HFF-Myc (cell line): Measurements from ENCODE around the gene CNIH4.

ENCODE experiments used
- DNase-seq: peaks from one replicate; pipeline ENCODE4 v3.0.0-alpha.2; 2011; ENCODE audit warnings: low read depth; ENCODE audit errors: extremely low read depth
- H3K4me3 ChIP-seq: replicated peaks from 2 replicates; pipeline ENCODE4 v1.5.1; 2011; ENCODE audit warnings: low read depth, mild to moderate bottlenecking, control low read depth, low read length
- TF ChIP-seq, protein P1 (sequence below): IDR thresholded peaks from 2 replicates; pipeline ENCODE4 v1.5.1; 2012; ENCODE audit warnings: mild to moderate bottlenecking, low read depth, low read length, control low read depth; ENCODE audit errors: missing control alignments

Gene CNIH4

DNA sequence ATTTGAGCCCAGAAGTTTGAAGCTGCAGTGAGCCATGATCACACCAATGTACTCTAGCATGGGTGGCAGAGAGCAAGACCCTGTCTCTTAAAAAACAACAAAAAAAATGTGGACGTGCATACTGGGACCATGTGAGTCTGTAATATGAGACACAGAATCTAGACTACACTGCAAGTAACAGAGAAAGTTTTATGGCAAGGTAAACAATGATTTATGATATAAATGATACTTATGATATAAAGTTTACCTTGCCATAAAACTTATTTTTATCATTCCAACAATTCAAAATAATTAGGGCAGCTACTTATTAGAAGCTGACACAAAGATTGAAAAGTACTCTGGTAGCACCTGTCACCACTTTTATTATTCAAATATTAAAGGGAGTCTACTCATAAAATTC lies 43.2 kb downstream of the CNIH4 start:
- H3K4me3 ChIP-seq: no peak overlapping the region
- TF ChIP-seq, protein P1, sequence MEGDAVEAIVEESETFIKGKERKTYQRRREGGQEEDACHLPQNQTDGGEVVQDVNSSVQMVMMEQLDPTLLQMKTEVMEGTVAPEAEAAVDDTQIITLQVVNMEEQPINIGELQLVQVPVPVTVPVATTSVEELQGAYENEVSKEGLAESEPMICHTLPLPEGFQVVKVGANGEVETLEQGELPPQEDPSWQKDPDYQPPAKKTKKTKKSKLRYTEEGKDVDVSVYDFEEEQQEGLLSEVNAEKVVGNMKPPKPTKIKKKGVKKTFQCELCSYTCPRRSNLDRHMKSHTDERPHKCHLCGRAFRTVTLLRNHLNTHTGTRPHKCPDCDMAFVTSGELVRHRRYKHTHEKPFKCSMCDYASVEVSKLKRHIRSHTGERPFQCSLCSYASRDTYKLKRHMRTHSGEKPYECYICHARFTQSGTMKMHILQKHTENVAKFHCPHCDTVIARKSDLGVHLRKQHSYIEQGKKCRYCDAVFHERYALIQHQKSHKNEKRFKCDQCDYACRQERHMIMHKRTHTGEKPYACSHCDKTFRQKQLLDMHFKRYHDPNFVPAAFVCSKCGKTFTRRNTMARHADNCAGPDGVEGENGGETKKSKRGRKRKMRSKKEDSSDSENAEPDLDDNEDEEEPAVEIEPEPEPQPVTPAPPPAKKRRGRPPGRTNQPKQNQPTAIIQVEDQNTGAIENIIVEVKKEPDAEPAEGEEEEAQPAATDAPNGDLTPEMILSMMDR: no peak
- no peak for DNase-seq

DNA sequence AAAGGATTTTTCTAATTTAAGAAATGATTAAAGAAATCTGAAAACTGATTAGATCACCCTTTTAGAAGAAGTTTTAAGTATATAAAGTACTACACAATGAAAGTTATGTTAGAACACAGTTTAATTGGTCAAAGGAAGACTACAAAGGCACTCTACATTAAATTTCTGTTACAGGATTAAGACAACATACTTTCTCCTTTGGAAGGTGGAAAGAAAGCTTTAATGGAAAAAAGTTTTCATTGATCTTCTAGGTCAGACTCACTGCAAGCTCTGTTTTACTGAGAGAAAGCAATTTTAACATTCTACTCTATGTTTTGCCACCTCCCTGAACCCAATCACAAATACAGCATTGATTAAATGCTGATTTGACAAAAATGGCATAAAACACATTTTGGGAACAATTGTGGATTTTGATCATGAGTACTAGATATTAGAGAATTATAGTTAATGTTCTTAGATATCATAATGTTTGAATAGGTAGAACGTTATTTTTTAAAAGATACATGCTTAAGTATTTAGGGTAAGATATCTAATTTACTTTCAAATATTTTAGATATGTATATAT lies 45.9 kb downstream of the CNIH4 start:
- no peak for DNase-seq
- TF ChIP-seq, protein P1: no peak

DNA sequence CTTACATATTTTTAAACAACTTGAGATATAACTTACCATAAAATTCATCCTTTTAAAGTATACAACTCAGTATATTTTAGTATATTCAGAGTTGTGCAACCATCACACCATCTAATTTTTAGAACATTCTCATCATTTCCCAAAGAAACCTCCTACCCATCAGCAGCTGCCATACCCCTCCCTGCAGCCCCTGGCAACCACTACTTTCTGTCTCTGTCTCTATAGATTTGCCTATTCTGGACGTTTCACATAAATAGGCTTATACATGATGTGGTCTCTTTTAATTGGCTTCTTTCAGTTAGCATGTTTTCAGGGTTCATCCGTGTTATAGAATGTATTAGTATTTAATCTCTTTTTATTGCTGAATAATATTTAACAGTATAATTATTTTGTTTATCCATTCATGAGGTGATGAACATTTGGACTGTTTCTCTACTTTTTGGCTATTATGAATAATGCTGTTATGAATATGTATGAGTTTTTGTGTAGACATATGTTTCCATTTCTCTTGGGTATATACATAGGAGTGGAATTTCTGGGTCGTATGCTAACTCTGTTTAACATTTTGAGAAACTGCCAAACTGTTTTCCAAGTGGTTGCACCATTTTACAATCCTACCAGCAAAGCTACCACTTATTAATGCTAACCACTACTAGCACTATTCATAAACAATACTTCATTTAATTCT lies 48.4 kb downstream of the CNIH4 start:
- TF ChIP-seq, protein P1: no peak
- no peak overlapping the region for H3K4me3 ChIP-seq
- no peak for DNase-seq

More for the DNA sequence above, 45.9 kb downstream of the CNIH4 start:
- H3K4me3 ChIP-seq: no peak overlapping the region

DNA sequence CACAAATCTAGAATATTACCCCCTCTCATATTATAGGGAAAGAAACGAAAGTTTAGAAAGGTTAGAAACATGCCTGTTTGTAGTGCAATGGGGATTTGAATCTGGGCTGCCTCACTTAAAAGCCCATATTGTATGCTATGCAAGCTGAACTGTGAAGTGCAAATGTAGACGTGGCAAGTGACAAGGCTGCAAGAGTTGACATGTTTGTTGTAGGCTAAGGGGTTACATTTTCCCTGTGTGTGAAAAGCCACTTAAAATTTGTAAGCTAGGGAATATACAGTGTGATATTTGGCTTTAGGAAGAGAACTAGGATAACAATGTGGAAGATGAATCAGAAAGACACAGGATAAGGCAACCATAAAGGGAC lies 48.9 kb downstream of the CNIH4 start:
- no peak overlapping the region for H3K4me3 ChIP-seq
- TF ChIP-seq, protein P1: no peak
- DNase-seq: no peak

DNA sequence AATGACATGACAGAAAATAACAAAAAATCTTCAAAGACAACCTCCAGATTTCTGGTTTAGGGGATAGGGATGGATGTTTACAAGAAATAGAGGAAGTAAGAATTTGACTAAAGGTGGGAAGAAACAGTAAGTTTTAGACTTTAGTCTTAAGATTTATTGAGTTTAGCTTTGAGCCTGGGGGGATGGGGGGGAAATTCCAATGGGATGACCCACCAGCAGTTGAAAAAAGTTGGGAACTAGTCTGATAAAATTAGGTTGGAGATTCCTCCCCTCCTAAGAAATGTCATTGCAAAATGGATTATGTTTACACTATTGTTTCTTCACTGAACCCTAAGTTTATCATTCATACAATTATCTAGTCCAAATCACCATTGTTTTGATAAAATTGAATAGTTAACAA lies 49.5 kb downstream of the CNIH4 start:
- TF ChIP-seq, protein P1: no peak
- DNase-seq: no peak
- H3K4me3 ChIP-seq: no peak overlapping the region

DNA sequence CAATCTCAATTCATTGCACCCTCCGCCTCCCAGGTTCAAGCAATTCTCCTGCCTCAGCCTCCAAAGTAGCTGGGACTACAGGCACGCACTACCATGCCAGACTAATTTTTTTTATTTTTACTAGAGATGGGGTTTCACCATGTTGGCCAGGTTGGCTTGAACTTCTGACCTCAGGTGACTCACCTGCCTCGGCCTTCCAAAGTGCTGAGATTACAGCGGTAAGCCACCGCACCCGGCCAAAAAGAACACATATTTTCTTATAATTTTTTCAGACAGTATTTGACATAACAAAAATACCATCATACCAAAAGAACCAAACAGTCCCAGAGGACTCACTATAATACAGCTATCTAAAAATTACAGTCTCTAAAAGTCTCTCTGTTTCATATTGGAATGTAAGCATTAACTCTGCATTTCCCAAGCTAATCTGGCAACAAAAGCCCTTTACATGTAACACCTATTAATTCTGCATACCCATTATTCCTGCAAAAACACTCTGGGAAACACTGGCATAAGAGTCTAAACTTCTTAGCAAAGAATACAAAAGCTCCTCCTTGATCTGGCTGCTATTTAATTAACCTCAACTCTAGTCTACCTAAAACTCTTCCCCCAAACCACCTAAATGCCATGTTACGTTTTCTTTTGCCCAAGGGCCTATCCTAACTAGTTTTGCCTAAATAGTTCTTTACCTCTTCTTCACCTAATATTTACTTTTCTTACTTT lies 51.1 kb downstream of the CNIH4 start:
- TF ChIP-seq, protein P1: no peak
- H3K4me3 ChIP-seq: no peak overlapping the region
- DNase-seq: no peak
